OCI-LY1 (cell line): ENCODE data around the gene MRPS22.

Experiments
- EZH2 ChIP-seq: fragments of 200-600 bp; sonication (generic), shearing (Covaris generic); IDR thresholded peaks from 2 replicates; pipeline ENCODE4 v1.8.0; 2017; ENCODE audit warnings: borderline replicate concordance, mixed run types, mild to moderate bottlenecking, antibody characterized with exemption, low read length, moderate library complexity, mixed read lengths
- TF ChIP-seq, protein P1 (sequence below): fragments of 200-600 bp; sonication (generic), shearing (Covaris generic); IDR thresholded peaks from 2 replicates; pipeline ENCODE4 v1.5.1; 2017; ENCODE audit warnings: mild to moderate bottlenecking, antibody characterized with exemption, low read length, moderate library complexity, mixed read lengths

DNA sequence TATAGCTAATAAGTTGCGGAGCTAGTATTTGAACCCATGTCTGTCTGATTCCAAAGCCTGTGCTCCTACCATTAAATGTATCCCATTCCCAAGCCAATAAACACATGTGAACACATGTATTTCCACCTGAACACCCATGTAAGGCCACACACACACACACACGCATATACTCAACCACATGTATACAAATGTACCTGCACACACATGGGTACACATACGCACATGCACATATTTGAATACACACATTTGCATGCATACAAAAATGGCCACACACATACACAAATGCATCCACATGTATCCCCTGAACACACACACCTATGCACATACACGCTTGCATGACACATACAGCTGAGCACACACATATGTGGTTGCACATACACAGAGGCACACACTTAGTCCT, 5.4 kb upstream of the MRPS22 start:
- TF ChIP-seq, protein P1, sequence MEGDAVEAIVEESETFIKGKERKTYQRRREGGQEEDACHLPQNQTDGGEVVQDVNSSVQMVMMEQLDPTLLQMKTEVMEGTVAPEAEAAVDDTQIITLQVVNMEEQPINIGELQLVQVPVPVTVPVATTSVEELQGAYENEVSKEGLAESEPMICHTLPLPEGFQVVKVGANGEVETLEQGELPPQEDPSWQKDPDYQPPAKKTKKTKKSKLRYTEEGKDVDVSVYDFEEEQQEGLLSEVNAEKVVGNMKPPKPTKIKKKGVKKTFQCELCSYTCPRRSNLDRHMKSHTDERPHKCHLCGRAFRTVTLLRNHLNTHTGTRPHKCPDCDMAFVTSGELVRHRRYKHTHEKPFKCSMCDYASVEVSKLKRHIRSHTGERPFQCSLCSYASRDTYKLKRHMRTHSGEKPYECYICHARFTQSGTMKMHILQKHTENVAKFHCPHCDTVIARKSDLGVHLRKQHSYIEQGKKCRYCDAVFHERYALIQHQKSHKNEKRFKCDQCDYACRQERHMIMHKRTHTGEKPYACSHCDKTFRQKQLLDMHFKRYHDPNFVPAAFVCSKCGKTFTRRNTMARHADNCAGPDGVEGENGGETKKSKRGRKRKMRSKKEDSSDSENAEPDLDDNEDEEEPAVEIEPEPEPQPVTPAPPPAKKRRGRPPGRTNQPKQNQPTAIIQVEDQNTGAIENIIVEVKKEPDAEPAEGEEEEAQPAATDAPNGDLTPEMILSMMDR: no peak
- TF ChIP-seq EZH2: no peak
